HEK293 (cell line): Measurements from ENCODE around the gene ZC3H7B.
A peak's percentile ranks its signal among the peaks of the same experiment; 100 is the strongest.

Experiments used
- CTCF ChIA-PET: fragments of 350-600 bp; formaldehyde crosslinking; extraction: SDS; loops from one replicate; lab custom pipeline; 2021; ENCODE audit warnings: antibody characterized with exemption; lab: Yijun Ruan, JAX
- POLR2A ChIA-PET: fragments of 300-600 bp; formaldehyde crosslinking; extraction: SDS; loops from one replicate; lab custom pipeline; 2020; ENCODE audit warnings: antibody characterized with exemption, inconsistent platforms; lab: Yijun Ruan, JAX
- H3K27ac ChIP-seq: fragments of 200-500 bp; sonication (Bioruptor generic); 2 replicates; pipeline ENCODE4 v1.5.1; 2014; ENCODE audit warnings: low read depth, low read length, control low read depth, inconsistent platforms; ENCODE audit errors: extremely low read depth
- H3K36me3 ChIP-seq, 2 experiments: fragments of 200-500 bp in 1 of 2; sonication (Bioruptor generic) in 1 of 2; 1 replicate in 1 of 2; 2 replicates in 1 of 2; pipeline ENCODE4 v1.5.1; 2014 to 2017; ENCODE audit warnings: inconsistent platforms in 2 of 2, low read length in 2 of 2; ENCODE audit not compliant: control insufficient read depth in 2 of 2, insufficient read depth in 1 of 2
- H3K4me1 ChIP-seq: fragments of 200-500 bp; sonication (Bioruptor generic); 2 replicates; pipeline ENCODE4 v1.5.1; 2014; ENCODE audit warnings: mild to moderate bottlenecking, low read length, inconsistent platforms; ENCODE audit not compliant: control insufficient read depth, insufficient read depth
- H3K4me3 ChIP-seq: 2 replicates; pipeline ENCODE4 v1.5.1; 2011; ENCODE audit warnings: low read depth, mild to moderate bottlenecking, control low read depth, low read length, moderate library complexity
- H3K9me3 ChIP-seq: fragments of 200-500 bp; sonication (Bioruptor generic); 2 replicates; pipeline ENCODE4 v1.5.1; 2014; ENCODE audit warnings: low read depth, low read length, inconsistent platforms; ENCODE audit not compliant: control insufficient read depth, insufficient read depth
- ATF2 ChIP-seq: fragments of 450-650 bp; formaldehyde crosslinking; IDR thresholded peaks from 2 replicates; pipeline ENCODE4 v1.5.1; 2016; ENCODE audit warnings: missing biosample characterization, missing genetic modification characterization, low read depth
- KLF8 ChIP-seq: fragments of 450-650 bp; formaldehyde crosslinking; IDR thresholded peaks from 2 replicates; pipeline ENCODE4 v1.5.1; 2016; ENCODE audit warnings: missing biosample characterization, missing genetic modification characterization
- REPIN1 ChIP-seq: fragments of 450-650 bp; formaldehyde crosslinking; IDR thresholded peaks from 2 replicates; pipeline ENCODE4 v1.5.1; 2017; ENCODE audit warnings: missing biosample characterization, missing genetic modification characterization, low read depth
- SCRT1 ChIP-seq: fragments of 450-650 bp; formaldehyde crosslinking; IDR thresholded peaks from 2 replicates; pipeline ENCODE4 v1.5.1; 2016; ENCODE audit warnings: missing biosample characterization, missing genetic modification characterization, borderline replicate concordance
- YY2 ChIP-seq: fragments of 450-650 bp; formaldehyde crosslinking; IDR thresholded peaks from 2 replicates; pipeline ENCODE4 v1.5.1; 2016; ENCODE audit warnings: missing biosample characterization, missing genetic modification characterization
- ZBTB44 ChIP-seq: fragments of 450-650 bp; IDR thresholded peaks from 2 replicates; pipeline ENCODE4 v1.5.1; 2018; ENCODE audit warnings: missing biosample characterization, mild to moderate bottlenecking, missing genetic modification characterization
- ZBTB8A ChIP-seq: fragments of 450-650 bp; formaldehyde crosslinking; IDR thresholded peaks from 2 replicates; pipeline ENCODE4 v1.5.1; 2016; ENCODE audit warnings: missing biosample characterization, missing genetic modification characterization
- ZEB2 ChIP-seq: fragments of 450-650 bp; formaldehyde crosslinking; IDR thresholded peaks from 2 replicates; pipeline ENCODE4 v1.5.1; 2016; ENCODE audit warnings: missing biosample characterization, missing genetic modification characterization
- ZNF24 ChIP-seq: fragments of 450-650 bp; formaldehyde crosslinking; IDR thresholded peaks from 2 replicates; pipeline ENCODE4 v1.5.1; 2016; ENCODE audit warnings: missing biosample characterization, missing genetic modification characterization
- ZNF335 ChIP-seq: fragments of 450-650 bp; formaldehyde crosslinking; conservative IDR thresholded peaks from 2 replicates; pipeline ENCODE4 v1.5.1; 2016; ENCODE audit warnings: missing biosample characterization, missing genetic modification characterization
- ZNF423 ChIP-seq: fragments of 450-650 bp; formaldehyde crosslinking; IDR thresholded peaks from 2 replicates; pipeline ENCODE4 v1.5.1; 2016; ENCODE audit warnings: missing biosample characterization, missing genetic modification characterization
- ZNF530 ChIP-seq: fragments of 450-650 bp; formaldehyde crosslinking; IDR thresholded peaks from 2 replicates; pipeline ENCODE4 v1.5.1; 2016; ENCODE audit warnings: low read depth, missing biosample characterization, missing genetic modification characterization
- ZNF600 ChIP-seq: fragments of 450-650 bp; formaldehyde crosslinking; IDR thresholded peaks from 2 replicates; pipeline ENCODE4 v1.5.1; 2016; ENCODE audit warnings: missing biosample characterization, missing genetic modification characterization
- ZNF660 ChIP-seq: fragments of 450-650 bp; IDR thresholded peaks from 2 replicates; pipeline ENCODE4 v1.5.1; 2018; ENCODE audit warnings: missing biosample characterization, mild to moderate bottlenecking, missing genetic modification characterization
- ZNF792 ChIP-seq: fragments of 450-650 bp; formaldehyde crosslinking; IDR thresholded peaks from 2 replicates; pipeline ENCODE4 v1.5.1; 2016; ENCODE audit warnings: missing biosample characterization, missing genetic modification characterization
- ZSCAN23 ChIP-seq: fragments of 450-650 bp; formaldehyde crosslinking; IDR thresholded peaks from 2 replicates; pipeline ENCODE4 v1.5.1; 2016; ENCODE audit warnings: missing biosample characterization, missing genetic modification characterization
- ZSCAN30 ChIP-seq: fragments of 450-650 bp; IDR thresholded peaks from 2 replicates; pipeline ENCODE4 v1.5.1; 2018; ENCODE audit warnings: missing biosample characterization, mild to moderate bottlenecking, missing genetic modification characterization, moderate library complexity
- ZXDB ChIP-seq: fragments of 450-650 bp; formaldehyde crosslinking; IDR thresholded peaks from 2 replicates; pipeline ENCODE4 v1.5.1; 2016; ENCODE audit warnings: missing biosample characterization, missing genetic modification characterization
- TF ChIP-seq, protein P1 (sequence below): sonication (generic); formaldehyde crosslinking; IDR thresholded peaks from 2 replicates; pipeline ENCODE4 v1.8.1; 2022; ENCODE audit warnings: mild to moderate bottlenecking, moderate library complexity, missing genetic modification reagents
- TF ChIP-seq, protein P2 (sequence below): fragments of 450-650 bp; formaldehyde crosslinking; IDR thresholded peaks from 2 replicates; pipeline ENCODE4 v1.5.1; 2017; ENCODE audit warnings: missing biosample characterization, missing genetic modification characterization
- TF ChIP-seq, protein P3 (sequence below): fragments of 450-650 bp; formaldehyde crosslinking; IDR thresholded peaks from 2 replicates; pipeline ENCODE4 v1.5.1; 2017; ENCODE audit warnings: missing biosample characterization, missing genetic modification characterization
- TF ChIP-seq, protein P4 (sequence below): fragments of 450-650 bp; formaldehyde crosslinking; IDR thresholded peaks from 2 replicates; pipeline ENCODE4 v1.5.1; 2016; ENCODE audit warnings: missing biosample characterization, missing genetic modification characterization

ZC3H7B gene

DNA sequence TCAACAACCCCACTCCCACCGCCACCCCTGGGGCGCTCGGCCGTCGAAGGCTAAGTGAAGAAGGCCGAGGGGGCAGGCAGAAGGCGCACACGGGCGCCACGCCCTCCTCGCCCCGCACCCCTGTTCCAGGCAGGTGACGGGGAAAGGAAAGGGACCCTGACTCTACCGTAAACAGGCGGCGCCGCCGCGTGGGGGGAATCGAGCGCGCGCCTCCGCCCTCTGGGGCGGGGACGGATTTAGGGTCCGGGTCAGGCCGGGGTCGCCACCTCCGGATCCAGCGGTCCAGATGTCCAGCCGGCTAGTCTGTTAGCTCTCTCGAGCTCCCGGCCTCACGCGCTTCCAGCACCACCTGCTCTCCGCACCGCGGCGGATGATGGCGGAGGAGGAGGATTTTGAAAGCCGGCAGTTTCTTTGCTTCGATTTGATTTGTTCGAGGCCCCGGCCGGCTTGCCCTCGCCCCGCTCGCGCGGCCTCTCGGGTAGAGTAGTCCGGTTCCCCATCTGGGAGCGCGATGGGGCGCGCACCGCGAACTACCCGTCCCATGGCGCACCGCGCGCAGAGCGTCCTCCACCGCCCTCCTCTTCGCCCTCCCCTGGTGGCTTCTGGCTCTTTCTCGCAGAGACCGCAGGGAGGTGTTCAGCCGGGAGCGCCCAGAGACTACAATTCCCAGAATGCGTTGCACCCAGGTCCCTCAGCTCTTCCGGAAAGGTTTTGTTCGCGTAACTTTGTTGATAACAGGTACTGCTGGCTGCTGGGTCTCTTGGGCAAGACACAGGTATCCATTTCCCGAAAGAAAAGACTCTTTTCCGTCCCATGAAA, 15.3 kb upstream of the ZC3H7B start, which contains the start of gene RANGAP1:
Gene RANGAP1, minus strand, starts transcription at position 368 of the 819 bp plus-strand sequence. CDS start 5,143 bp downstream, outside the sequence.
- Histone ChIP-seq H3K27ac (peak within 1 kb of the TSS; percentile 81), H3K9me3 (no peaks in the 10 kb centered on the region), H3K36me3 (peaks cover 33 to 34% of the 10 kb centered on the region in 2 experiments), H3K4me1 (peaks cover 9% of the 10 kb centered on the region), H3K4me3 (peak within 1 kb of the TSS; percentile 95)
- CTCF ChIA-PET: interaction anchor here (0.7 to 1.4 kb wide), 5 partner anchors 13 to 231 kb away, joined by 3 to 7 read pairs (median 3); partner anchors contain the start of gene ZC3H7B
- POLR2A ChIA-PET: interaction anchor here (0.5 to 3.0 kb wide), 21 partner anchors 11 to 335 kb away, joined by 3 to 45 read pairs (median 4); partner anchors contain the start of genes PMM1, RBX1, TEF and TOB2
- TF ChIP-seq, protein P1, sequence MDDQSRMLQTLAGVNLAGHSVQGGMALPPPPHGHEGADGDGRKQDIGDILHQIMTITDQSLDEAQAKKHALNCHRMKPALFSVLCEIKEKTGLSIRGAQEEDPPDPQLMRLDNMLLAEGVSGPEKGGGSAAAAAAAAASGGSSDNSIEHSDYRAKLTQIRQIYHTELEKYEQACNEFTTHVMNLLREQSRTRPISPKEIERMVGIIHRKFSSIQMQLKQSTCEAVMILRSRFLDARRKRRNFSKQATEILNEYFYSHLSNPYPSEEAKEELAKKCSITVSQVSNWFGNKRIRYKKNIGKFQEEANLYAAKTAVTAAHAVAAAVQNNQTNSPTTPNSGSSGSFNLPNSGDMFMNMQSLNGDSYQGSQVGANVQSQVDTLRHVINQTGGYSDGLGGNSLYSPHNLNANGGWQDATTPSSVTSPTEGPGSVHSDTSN (CRISPR knock-in tag): peak; percentile 45; the same call in 1 of the 2 replicates
- TF ChIP-seq YY2 (tag by site-specific recombination) (peak; percentile 52; the same call in 1 of the 2 replicates), ZNF530 (0 out of 2 replicates have a peak, but pooled peaks have one; percentile 30), ZBTB8A (tag by site-specific recombination) (peak; percentile 91), ZNF600 (tag by site-specific recombination) (0 out of 2 replicates have a peak, but pooled peaks have one; percentile 10), ZEB2 (peak; percentile 52; the same call in 1 of the 2 replicates), ZBTB44 (tag by site-specific recombination) (0 out of 2 replicates have a peak, but pooled peaks have one; percentile 29), ZSCAN23 (peak; percentile 17; the same call in 1 of the 2 replicates), ZXDB (tag by site-specific recombination) (peak; percentile 53; the same call in 1 of the 2 replicates), ATF2 (tag by site-specific recombination) (no peak), KLF8 (tag by site-specific recombination) (peak; percentile 80), ZNF335 (tag by site-specific recombination) (peak; percentile 79), ZNF660 (peak; percentile 34; the same call in 1 of the 2 replicates), ZNF423 (tag by site-specific recombination) (no peak), ZNF24 (no peak), ZSCAN30 (tag by site-specific recombination) (peak; percentile 97), REPIN1 (tag by site-specific recombination) (peak; percentile 73; the same call in 1 of the 2 replicates), ZNF792 (tag by site-specific recombination) (peak; percentile 97), SCRT1 (tag by site-specific recombination) (no peak; the same call in 1 of the 2 replicates)
- TF ChIP-seq, protein P2, sequence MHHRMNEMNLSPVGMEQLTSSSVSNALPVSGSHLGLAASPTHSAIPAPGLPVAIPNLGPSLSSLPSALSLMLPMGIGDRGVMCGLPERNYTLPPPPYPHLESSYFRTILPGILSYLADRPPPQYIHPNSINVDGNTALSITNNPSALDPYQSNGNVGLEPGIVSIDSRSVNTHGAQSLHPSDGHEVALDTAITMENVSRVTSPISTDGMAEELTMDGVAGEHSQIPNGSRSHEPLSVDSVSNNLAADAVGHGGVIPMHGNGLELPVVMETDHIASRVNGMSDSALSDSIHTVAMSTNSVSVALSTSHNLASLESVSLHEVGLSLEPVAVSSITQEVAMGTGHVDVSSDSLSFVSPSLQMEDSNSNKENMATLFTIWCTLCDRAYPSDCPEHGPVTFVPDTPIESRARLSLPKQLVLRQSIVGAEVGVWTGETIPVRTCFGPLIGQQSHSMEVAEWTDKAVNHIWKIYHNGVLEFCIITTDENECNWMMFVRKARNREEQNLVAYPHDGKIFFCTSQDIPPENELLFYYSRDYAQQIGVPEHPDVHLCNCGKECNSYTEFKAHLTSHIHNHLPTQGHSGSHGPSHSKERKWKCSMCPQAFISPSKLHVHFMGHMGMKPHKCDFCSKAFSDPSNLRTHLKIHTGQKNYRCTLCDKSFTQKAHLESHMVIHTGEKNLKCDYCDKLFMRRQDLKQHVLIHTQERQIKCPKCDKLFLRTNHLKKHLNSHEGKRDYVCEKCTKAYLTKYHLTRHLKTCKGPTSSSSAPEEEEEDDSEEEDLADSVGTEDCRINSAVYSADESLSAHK (tag by site-specific recombination): peak; percentile 58
- TF ChIP-seq, protein P3, sequence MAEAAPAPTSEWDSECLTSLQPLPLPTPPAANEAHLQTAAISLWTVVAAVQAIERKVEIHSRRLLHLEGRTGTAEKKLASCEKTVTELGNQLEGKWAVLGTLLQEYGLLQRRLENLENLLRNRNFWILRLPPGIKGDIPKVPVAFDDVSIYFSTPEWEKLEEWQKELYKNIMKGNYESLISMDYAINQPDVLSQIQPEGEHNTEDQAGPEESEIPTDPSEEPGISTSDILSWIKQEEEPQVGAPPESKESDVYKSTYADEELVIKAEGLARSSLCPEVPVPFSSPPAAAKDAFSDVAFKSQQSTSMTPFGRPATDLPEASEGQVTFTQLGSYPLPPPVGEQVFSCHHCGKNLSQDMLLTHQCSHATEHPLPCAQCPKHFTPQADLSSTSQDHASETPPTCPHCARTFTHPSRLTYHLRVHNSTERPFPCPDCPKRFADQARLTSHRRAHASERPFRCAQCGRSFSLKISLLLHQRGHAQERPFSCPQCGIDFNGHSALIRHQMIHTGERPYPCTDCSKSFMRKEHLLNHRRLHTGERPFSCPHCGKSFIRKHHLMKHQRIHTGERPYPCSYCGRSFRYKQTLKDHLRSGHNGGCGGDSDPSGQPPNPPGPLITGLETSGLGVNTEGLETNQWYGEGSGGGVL (tag by site-specific recombination): peak; percentile 35; the same call in 1 of the 2 replicates
- TF ChIP-seq, protein P4, sequence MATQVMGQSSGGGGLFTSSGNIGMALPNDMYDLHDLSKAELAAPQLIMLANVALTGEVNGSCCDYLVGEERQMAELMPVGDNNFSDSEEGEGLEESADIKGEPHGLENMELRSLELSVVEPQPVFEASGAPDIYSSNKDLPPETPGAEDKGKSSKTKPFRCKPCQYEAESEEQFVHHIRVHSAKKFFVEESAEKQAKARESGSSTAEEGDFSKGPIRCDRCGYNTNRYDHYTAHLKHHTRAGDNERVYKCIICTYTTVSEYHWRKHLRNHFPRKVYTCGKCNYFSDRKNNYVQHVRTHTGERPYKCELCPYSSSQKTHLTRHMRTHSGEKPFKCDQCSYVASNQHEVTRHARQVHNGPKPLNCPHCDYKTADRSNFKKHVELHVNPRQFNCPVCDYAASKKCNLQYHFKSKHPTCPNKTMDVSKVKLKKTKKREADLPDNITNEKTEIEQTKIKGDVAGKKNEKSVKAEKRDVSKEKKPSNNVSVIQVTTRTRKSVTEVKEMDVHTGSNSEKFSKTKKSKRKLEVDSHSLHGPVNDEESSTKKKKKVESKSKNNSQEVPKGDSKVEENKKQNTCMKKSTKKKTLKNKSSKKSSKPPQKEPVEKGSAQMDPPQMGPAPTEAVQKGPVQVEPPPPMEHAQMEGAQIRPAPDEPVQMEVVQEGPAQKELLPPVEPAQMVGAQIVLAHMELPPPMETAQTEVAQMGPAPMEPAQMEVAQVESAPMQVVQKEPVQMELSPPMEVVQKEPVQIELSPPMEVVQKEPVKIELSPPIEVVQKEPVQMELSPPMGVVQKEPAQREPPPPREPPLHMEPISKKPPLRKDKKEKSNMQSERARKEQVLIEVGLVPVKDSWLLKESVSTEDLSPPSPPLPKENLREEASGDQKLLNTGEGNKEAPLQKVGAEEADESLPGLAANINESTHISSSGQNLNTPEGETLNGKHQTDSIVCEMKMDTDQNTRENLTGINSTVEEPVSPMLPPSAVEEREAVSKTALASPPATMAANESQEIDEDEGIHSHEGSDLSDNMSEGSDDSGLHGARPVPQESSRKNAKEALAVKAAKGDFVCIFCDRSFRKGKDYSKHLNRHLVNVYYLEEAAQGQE: peak; percentile 61; the same call in 1 of the 2 replicates
